D341Med (cell line): ENCODE results near the gene ICA1.
"Not testable (repeated sequence)": the region's sequence is repeated elsewhere in the genome, so short reads cannot be mapped to it uniquely, and the experiment has no call there.

Experiments used
- DNase-seq: peaks from one replicate; pipeline ENCODE4 v3.0.0; 2012; ENCODE audit warnings: low spot score

ICA1 gene

DNA sequence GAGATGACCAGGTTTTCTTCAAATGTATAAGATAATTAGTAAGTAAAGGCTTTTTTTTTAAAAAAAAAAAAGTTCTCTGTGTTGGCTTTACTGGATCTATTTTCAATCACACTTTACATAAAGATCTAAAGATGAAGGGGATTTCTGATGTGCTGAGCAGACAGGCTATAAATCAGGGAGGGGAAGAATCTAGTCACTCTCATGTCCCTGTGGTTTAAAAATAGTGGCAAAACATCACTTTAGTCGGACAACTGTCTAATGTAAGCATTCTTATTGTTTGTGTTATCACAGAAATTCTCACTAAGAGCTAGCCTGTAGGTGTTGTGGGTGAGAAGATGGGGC, 132.7 kb downstream of the ICA1 start:
- no peak for DNase-seq

DNA sequence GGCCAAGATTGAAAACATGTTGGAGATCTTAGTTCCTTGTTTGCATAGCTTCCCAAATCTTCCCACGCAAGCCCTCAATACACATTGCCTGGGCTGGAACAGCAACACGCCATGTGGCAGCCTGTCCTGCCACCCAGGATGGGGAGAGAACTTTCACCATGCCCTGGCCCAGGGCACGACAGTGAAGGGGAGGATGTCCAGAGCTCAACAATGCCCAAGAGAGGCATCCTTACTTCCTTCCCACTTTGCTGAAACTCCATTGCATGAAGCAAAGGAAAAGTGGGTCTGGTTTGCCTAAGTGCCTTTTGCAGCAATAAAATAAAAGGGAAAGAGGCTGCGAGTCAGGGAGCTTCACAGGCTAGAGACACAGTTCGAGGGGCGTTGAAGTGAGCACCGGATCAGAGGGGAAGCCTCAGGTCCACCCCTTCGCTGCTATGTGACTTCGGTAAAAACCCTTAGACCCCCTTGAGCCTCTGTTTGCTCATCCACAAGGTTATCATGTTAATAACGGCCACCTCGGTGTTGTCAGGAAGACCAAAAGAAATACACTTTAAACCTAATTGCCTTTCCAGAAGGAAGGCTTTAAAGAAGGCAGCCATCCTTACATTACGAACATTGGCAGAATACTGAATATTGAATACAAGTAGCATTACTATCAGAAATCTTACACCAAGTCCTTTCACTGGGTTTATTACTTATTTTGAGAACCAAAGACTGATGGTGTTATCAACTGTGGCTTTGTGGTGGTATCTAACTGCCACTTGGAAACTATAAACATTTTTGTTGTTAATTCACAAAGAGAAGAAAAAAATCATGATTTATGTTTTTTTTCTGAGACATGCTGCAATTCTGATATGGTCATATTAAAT, 133.3 kb downstream of the ICA1 start:
- DNase-seq: no peak

DNA sequence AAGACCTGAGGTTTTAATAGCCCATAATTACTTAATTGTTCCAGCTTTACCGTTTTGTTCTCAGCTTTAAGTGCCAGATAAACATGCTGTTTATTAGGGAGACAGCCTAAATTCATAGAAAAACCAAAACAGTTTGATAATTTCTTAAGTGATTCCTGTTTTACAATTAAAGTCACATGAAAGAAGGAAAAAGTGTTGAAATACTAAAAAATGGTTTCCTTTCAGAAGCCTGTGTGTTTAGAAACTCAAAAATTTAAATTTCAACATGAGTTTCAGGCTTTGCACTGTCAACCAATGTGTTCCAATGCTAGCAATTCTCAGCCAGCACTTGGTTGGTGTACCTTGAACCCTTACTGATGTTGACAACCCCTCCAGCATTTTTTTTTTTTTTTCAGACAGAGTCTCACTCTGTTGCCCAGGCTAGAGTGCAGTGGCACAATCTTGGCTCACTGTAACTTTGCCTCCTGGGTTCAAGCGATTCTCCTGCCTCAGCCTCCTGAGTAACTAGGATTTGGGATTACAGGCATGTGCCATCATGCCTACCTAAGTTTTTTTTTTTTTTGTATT, 135.3 kb downstream of the ICA1 start:
- DNase-seq: no peak

DNA sequence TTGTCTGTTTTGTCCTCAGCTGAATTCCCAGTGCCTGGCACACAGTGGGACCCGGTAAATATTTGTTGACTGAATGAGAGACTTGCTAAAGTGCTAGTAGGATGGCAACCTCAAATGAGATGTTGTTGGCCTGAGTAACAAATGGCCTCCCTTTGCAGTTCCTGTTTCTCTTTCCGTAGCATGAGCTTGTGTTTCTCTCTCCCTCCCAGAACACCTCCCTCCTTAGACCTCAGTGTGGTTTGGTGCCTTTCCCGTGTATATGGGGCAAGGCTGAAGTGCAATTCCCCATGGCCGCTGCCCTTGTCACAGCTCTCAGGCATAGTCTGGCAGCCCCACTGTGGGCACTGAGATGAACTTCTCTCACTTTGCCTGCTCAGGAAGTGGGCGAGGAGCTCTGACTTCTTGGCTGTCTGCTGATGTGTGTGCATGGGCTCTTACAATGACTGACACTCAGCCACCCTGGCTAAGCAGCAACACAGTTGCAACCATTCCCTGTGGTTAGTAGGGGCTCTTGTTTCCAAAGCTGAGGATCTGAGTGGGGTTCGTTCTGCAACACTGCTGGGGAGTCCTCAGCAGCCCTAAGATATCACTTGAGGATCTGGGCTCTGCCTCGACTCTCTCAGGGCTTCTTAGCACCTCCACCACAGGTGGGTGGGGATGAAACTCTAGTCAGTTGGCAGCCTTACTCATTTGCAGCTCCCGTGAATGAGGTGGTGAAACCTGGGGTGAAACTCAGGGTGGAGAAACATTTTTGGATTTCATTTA, 136.1 kb downstream of the ICA1 start:
- DNase-seq: no peak

DNA sequence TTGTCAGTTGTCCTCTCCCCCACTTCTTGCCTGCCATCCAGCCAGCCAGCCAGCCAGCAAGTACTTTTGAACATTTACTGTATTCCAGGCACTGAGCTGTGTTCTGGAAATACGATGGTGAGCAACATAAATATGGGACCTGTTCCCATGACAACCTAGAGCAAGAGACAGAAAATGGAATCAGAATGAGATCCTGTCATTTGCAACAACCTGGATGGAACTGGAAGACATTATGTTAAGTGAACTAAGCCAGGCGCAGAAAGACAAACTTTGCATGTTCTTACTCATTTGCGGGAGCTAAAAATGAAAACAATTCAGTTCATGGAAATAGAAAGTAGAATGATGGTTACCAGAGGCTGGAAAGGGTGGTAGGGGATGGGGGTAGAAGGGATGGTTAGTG, 140.7 kb downstream of the ICA1 start:
- DNase-seq: no peak

DNA sequence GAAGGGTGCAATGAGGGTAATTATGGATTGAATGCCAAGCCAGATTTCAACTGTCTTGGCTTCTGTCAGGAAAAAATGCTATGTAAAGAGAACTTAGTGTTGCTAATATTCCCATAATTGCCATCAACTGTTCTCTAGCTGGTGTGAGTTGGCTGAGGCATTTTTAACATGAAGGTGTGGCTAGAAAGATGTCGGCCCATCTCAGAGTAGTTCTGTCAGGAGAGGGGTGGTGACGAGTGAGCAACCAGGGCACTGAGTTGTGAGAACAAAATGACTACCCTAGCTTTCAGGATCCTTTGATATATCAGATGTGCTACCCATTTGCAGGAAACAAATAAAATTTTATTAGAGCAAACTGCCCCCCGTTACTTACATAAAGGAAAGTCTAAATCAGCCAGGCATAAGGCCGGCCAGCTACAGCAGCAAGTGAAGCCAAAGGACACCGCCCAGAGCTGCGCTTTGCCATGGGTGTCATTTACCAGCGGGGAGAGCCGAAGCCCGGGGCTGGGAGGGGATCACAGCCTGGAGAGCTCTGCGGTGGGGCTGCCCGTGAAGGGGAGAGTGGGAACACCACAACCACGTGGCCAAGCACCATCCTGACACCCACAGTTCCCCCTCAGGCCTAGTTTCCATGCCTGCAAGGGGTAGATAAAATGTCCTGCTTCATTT, 141.4 kb downstream of the ICA1 start:
- DNase-seq: no peak

DNA sequence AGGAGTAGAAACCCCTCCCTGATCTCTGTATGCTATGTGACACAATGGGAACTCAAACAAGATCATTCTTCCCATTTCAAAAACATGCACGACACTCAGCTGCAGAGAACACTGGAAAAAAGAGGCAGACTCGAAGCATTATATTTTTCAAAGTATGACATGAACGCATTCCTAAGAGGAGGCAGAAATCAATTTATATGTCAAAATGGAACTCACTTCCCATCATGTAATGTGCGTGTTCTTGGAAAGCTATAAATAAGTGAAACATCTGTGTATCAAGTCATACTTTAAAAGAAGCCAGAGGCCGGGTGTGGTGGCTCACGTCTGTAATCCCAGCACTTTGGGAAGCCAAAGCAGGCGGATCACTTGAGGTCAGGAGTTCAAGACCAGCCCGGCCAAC, 142.7 kb downstream of the ICA1 start:
- DNase-seq: no peak

DNA sequence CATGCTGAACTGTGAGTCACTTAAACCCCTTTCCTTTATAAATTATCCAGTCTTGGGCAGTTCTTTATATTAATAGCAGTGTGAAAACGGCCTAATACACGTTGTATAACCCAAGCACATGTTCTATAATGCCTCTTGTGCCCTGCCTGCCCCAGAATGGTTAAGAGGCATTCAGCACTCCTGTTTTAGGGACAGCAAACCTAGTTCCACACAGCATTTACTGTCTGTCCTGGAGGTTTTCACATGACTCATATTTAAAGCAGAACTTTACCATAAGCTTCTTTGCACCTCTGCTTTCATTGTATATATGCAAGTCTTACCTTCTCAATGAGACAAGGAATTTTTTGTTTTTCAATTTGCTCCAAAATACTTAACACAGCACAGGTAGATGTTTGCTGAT, 144.8 kb downstream of the ICA1 start:
- DNase-seq: no peak

DNA sequence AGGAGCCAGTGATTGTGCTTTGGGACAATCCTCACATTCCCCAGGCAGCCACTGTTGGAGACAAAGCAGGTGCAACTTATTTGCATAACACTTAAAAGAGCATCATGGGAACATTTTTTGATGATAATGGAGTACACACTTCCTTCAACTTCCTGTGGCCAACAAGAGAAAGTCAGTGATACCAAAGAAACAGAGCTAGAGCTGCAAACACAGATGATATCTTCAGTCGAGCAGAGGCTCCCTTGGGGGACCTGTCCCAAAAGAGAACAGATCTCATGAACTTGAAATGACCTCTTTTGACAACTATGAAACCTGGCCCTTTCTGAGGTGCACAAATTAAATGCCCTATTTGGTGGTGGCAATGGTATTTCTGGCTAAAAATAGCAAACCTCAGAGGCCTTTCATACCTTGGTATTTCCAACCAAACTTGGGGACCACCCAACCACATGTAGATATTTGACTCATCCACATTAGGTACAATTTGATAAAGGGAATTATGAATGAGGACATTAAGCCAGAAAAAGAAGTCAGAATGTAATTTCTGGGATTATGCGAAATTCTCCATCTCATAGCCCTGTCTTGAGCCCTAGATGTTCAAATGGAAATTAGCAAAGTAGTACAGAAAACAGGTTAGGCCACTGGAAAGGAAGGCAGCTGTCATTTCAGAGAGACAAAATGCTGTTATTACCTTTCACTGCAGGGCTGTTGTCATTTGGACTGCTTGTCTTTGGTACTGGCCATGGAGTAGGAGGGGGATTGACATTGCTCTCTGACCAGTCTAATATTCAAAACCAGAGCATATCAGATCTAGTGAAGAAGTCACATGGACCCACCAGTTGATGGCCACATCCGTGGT, 146.2 kb downstream of the ICA1 start:
- DNase-seq: no peak

DNA sequence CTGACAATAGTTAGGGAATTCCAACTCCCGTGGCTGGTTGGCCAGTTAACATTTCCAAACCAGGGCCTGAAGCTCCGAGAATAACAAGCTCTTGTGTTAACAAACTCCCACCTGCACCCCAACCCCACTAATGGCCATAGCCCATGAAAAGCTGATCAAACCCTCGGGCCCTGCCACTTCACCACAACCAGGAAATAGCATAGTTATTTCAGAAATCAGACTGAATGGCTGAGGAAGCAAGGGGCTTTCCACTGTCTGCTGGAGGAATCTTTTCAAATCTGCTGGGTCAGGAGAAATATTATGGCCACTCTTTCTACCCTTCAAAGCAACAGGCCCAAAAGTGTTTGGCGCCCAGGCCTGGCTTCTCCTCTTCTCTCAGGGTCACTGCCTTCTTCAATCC, 147.8 kb downstream of the ICA1 start:
- DNase-seq: no peak

DNA sequence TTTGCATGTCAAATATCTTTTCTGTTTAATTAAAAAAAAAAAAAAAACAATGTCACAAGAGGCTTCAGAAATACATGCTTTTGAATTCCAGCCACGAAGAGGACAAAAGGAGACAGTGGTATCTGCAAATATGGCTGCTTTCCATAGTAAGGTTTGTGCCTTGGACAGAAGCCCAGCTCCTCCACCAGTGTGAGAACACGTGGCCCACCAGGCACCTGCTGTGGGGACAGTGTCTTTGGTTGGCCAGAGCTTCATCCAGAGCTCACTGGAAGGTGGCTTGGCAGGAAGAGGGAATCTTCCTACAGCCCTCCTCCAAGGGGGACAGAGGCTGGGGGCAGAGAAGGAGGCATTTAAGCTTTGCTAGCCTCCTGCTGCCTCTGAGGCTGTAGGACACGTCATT, 148.8 kb downstream of the ICA1 start:
- no peak for DNase-seq

DNA sequence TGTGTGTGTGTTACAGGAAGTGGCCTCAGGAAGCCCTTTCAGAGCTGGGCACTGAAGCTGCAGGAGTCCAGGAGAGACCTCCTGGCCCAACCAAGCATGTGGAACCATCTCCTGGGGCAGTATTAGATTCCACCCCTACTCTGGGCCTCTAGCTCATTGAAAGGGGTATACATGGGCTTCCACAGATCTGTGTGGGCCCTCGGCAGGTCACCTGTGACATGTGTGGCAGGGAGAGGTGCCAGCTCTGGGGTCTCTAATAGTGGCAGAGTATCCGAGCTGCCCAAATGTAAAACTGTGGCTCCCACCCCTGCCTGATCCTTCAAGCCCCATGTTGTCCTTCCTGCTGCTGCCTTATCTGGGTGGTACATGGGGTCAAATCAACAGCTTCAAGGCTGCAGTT, 149.3 kb downstream of the ICA1 start:
- no peak for DNase-seq

DNA sequence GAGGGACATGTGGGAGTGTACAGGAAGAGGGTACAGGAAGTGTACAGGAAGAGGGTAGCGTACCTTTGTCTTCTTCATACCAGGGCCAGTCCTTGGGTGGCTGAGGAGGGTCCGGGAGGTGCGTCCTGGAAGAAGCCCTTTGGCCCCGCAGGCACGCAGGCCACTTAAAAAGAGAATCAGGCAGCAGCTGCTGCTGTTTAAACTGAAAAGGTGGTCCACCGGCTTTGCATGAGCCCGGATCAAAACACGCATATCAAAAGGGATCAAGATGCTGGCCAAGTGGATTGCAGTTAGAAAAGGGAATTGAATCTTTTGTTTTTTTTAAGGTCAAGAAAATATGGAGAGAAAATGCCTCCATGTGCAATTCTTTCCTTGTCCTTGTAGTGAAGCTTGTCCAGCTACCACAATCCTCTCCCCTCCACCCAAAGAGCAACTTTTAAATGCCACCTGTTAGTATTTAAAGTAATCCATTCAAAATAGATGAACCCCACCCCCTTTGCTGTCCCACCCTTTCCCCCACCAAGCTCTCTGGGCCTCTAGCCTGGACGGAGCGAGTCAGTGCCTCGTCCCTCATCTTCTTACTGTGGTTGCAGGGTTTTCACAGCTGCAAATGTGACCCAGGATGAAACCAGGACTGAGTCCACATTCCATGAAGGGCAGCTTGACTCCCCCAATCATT, 150.5 kb downstream of the ICA1 start:
- DNase-seq: no peak

DNA sequence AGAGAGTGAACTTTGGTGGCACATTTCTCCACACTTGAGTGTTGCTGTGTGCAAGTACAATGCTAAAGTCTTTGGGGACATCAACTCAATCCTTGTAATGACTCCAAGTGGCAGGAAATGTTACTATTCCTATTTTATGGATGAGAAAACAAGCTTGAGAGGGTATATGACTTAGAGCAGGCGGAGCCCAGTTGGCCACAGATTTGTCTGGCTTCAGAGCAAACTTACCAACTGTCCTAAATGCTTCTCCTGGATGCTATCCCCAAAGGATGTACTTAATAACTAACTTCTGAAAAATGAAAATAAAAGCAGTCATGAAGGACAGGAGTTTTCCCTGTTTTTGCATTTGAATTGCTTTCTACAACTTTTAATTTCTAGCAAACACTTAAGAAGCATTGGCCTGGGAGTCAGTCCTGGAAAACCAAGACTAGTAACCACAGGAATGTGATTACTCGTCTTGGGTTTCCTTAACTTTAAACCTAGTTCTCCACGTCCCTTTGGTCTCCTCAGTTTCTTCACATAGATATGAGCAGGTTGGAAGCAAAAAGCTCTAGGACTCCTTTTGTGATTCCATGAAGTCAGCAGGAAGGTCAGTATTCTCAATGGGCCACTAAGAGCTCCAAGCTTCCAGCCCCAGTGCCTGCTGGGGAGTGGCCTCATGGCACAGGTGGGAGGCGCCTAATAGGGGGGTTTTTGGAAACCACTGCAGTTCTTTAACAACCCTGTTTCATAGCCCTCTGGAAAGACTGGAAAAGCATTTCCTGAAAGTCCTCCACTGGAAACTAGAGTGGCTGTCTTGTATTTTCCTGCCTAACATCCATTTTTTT, 152.6 kb downstream of the ICA1 start:
- no peak for DNase-seq

DNA sequence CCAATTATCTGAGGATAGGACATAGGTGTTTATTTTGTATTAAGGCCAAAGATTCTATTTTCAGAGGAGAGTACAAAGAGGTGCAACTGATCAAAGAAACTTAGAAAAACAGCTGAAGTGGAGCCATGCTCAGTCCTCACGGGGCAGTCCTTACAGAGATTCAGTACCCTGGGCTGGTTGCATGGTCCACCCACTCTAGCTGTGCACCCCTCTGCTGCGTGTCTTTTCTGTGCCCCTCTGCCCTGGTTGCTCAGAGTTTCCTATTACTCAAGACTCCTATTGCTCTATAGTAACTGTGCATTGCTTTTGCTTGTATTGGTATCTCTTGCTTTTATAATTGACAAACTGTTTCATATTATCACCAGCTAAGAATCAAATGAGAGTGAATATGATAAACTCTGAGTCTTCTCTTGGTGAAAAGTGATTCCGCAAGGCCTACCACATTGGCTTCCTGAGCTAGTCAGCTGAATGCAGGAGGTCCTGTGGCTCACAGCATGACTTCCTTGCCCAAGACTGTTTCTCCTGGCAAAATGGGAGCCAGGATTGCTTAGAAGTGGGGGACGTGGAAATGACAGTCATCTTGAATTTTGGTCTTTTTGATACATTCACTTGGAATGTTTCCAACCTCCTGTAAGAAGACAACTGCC, 156.4 kb downstream of the ICA1 start:
- DNase-seq: no peak

DNA sequence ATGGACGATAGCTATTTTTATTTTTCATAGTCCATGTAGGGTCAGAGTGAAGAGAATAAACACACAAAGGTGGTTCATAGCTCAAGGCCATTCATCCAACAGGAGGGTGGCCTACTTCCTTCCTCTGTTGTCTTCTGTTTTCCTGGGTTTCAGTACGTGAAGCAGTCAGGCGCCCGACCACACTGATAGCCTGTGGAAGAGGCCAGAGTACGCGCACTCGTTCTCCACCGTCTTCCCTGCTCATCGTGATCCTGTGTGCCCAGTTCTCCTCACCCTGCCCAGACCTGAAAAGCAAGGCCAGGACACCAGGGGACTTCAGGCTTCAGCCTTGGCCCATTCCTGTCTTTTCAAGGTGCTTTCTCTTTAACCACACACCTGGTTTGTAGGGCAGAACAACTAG, 158.7 kb downstream of the ICA1 start:
- no peak for DNase-seq

DNA sequence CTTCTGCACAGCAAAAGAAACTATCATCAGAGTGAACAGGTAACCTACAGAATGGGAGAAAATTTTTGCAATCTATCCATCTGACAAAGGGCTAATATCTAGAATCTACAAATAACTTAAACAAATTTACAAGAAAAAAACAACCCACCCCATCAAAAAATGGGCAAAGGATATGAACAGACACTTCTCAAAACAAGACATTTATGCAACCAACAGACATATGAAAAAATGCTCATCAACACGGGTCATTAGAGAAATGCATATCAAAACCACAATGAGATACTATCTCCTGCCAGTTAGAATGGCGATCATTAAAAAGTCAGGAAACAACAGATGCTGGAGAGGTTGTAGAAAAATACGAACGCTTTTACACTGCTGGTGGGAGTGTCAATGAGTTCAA, 160.7 kb downstream of the ICA1 start:
- DNase-seq: not testable (repeated sequence)

DNA sequence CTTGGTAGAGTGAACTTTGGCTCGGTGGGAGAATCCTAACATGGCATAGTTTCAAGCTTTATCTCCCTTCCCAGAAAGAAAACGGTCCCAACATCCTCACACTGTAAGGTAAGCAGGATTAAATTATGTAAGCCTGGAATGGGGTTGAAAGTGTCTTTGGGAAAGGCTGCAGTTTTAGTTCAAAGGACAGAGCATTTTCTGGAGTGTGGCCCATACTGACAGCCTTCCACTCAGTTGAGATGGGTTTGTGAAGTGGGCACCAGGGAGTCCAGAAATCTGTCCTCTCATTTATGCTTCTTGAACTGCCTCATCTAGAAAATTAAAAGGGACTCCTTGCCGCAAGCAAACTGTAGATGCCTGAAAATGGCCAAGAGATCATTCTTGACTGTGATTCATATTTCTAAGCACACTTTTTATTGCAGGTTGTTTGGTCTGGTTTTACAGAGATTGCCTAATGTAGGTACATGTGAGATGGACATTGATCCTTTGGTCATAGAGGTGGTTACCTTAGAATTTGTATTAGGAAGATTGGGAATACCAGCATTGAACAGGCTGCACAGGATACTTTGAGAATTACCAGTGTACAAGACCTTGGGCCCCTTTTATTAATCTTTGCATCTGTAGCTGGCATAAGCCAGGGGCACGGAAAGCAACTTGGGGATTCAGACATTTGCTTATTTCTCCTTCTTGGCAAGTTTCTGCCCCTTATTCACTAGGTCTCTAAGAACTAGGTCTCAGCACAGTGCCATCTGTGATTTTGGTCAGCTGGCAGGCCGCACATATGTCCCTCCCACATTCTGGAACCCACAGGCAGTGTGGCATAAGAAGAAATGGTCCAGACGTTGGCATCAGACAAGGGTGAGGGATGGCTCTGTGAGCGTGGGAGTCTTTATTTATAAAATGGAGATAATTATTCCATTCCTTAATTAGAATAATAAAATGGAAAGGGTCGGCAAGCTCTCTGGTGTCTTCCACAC, 167.5 kb downstream of the ICA1 start:
- no peak for DNase-seq

DNA sequence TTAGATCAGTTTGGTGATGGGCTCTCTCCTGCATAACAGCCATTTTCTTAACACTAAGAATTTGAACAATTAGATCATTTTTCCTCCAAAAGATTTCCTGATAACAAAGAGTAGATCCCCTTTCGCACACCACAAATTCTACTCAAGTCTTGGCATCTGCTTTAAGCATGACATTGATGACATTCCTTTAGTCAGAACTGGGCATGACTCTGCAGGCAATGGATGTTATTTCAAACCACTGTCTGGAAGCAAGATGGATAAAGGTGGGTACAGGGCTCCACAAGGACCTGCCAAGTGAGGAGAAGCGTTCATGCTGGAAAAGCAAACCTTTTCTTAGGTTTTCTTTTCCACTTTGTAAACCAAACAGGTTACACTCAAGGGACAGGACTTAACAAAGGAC, 169.8 kb downstream of the ICA1 start:
- no peak for DNase-seq
